ENCODE data around the gene MDFIC. TPM values are rescaled to one million over a fixed set of nuclear protein-coding genes. Genes with fewer than 3 reads are reported as not detected.

MDFIC gene
- total RNA-seq, 2 experiments from 2014 or later = 25.9 to 27.1 TPM

GRCh38 chr7:114901771-114902170 lies 20.1 kb upstream of the MDFIC start:
- TF ChIP-seq CTCF (IDR thresholded peaks at IDR 0.05) = no peak
- Histone ChIP-seq H3K27ac (ENCODE audit: low read depth in 1 of 2, low read length in 2 of 2) (no peak overlapping the region), H3K36me3 (ENCODE audit: insufficient read depth, low read length) (no peaks in the 10 kb centered on the region), H3K9me3 (ENCODE audit: control insufficient read depth in 1 of 2, insufficient read depth in 1 of 2, low read length in 2 of 2) (no peaks in the 10 kb centered on the region), H3K27me3 (ENCODE audit: control insufficient read depth in 1 of 2, insufficient read depth in 2 of 2, low read length in 2 of 2) (no peaks in the 10 kb centered on the region), H3K4me1 (ENCODE audit: insufficient read depth, low read length) (no peaks in the 10 kb centered on the region), H3K4me3 (ENCODE audit: low read length) (no peak overlapping the region)
- Mint-ChIP-seq H3K27ac (no peak overlapping the region), H3K27me3 (no peaks in the 10 kb centered on the region), H3K36me3 (ENCODE audit: low read depth) (no peaks in the 10 kb centered on the region), H3K4me3 (no peak overlapping the region), H3K9me3 (no peaks in the 10 kb centered on the region), H3K4me1 (ENCODE audit: low read depth) (no peaks in the 10 kb centered on the region)
- ATAC-seq (ENCODE audit: poor library complexity) = no peak
- POLR2A ChIA-PET = no interaction called here
- no peak for DNase-seq
- CTCF ChIA-PET = no interaction called here
- intact Hi-C loops (cut with DNase I, micrococcal nuclease) = no loop called here

- H3K27me3 ChIP-seq (ENCODE audit: control insufficient read depth in 1 of 2, insufficient read depth in 2 of 2, low read length in 2 of 2) = no peaks in the 10 kb centered on the region
- H3K4me1 ChIP-seq (ENCODE audit: insufficient read depth, low read length) = no peaks in the 10 kb centered on the region
- POLR2A ChIA-PET = no interaction called here
- H3K27ac ChIP-seq (ENCODE audit: low read depth in 1 of 2, low read length in 2 of 2) = no peak overlapping the region
- H3K4me3 Mint-ChIP-seq = no peak overlapping the region
- intact Hi-C loops (cut with DNase I, micrococcal nuclease) = no loop called here
- ATAC-seq (ENCODE audit: poor library complexity) = no peak
- no peaks in the 10 kb centered on the region for H3K36me3 Mint-ChIP-seq (ENCODE audit: low read depth)
- H3K27me3 Mint-ChIP-seq = no peaks in the 10 kb centered on the region
- no peaks in the 10 kb centered on the region for H3K9me3 ChIP-seq (ENCODE audit: control insufficient read depth in 1 of 2, insufficient read depth in 1 of 2, low read length in 2 of 2)
- no peaks in the 10 kb centered on the region for H3K9me3 Mint-ChIP-seq
- H3K4me1 Mint-ChIP-seq (ENCODE audit: low read depth) = no peaks in the 10 kb centered on the region
- DNase-seq = no peak
- no peak overlapping the region for H3K27ac Mint-ChIP-seq
- no peak overlapping the region for H3K4me3 ChIP-seq (ENCODE audit: low read length)
- H3K36me3 ChIP-seq (ENCODE audit: insufficient read depth, low read length) = no peaks in the 10 kb centered on the region
- TF ChIP-seq CTCF (IDR thresholded peaks at IDR 0.05) = no peak
- CTCF ChIA-PET = no interaction called here
These were observed 18.8 kb upstream of the MDFIC start for GRCh38 chr7:114903131-114903530.

- no peaks in the 10 kb centered on the region for H3K4me1 ChIP-seq (ENCODE audit: insufficient read depth, low read length)
- ChIA-PET CTCF (no interaction called here), POLR2A (no interaction called here)
- H3K4me1 Mint-ChIP-seq (ENCODE audit: low read depth) = peaks cover 1% of the 10 kb centered on the region
- no peaks in the 10 kb centered on the region for H3K9me3 ChIP-seq (ENCODE audit: control insufficient read depth in 1 of 2, insufficient read depth in 1 of 2, low read length in 2 of 2)
- no peak for TF ChIP-seq CTCF (IDR thresholded peaks at IDR 0.05)
- H3K4me3 Mint-ChIP-seq = no peak overlapping the region
- DNase-seq (no peak), ATAC-seq (ENCODE audit: poor library complexity) (no peak)
- H3K27me3 Mint-ChIP-seq = no peaks in the 10 kb centered on the region
- no peak overlapping the region for H3K27ac Mint-ChIP-seq
- H3K27me3 ChIP-seq (ENCODE audit: control insufficient read depth in 1 of 2, insufficient read depth in 2 of 2, low read length in 2 of 2) = no peaks in the 10 kb centered on the region
- H3K9me3 Mint-ChIP-seq = no peaks in the 10 kb centered on the region
- H3K4me3 ChIP-seq (ENCODE audit: low read length) = no peak overlapping the region
- no peaks in the 10 kb centered on the region for H3K36me3 Mint-ChIP-seq (ENCODE audit: low read depth)
- no peaks in the 10 kb centered on the region for H3K36me3 ChIP-seq (ENCODE audit: insufficient read depth, low read length)
- no peak overlapping the region for H3K27ac ChIP-seq (ENCODE audit: low read depth in 1 of 2, low read length in 2 of 2)
- intact Hi-C loops (cut with DNase I, micrococcal nuclease) = loop anchor here in 1 of 2 experiments (10.0 kb wide), 1 partner anchor 1954 kb away; the partner anchor contains the start of gene CAPZA2
These were observed 11.1 kb upstream of the MDFIC start for GRCh38 chr7:114910787-114911186.

Measured in CD4-positive, alpha-beta T cell (primary cell).